HG03025 (cell line): Measurements from ENCODE around the gene CNN1.
A peak's percentile ranks its signal among the peaks of the same experiment; 100 is the strongest.

Source experiments
- ATAC-seq: cut with Tn5 transposase; IDR thresholded peaks from one replicate; pipeline ENCODE4 v1.9.1; 2021; ENCODE audit warnings: mild to moderate bottlenecking, moderate library complexity; ENCODE audit not compliant: unreplicated experiment, low FRiP score

CNN1 gene

DNA sequence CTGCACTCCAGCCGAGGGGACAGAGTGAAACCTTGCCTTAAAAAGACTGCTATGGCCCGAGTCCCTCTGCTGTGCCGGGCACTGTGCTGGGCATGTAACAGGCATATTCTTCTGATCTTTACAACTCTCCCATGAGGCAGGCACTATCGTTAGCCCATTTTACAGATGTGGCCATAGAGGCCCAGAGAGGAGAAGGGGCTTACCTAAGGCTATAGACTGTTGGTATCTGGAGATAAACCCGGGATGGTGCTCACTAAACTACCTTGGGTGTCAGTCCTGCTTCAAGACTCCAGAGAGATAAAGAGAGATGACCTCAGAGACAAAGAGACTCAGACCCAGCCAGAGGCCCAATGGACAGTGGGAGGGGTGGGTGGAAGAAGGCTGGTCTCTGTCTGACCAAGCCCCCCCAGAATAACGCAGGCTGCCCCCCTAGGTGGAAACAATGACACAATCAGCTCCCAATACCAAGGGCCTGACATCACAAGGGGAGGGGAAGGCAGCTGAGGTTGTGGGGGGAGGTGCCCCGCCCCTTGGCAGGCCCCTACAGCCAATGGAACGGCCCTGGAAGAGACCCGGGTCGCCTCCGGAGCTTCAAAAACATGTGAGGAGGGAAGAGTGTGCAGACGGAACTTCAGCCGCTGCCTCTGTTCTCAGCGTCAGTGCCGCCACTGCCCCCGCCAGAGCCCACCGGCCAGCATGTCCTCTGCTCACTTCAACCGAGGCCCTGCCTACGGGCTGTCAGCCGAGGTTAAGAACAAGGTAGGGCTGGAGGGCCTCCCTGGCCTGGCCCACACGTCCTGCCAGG is at the start of gene CNN1:
TSS of gene CNN1 (plus strand) at position 620 of the 805 bp plus-strand sequence. CDS start at position 697, 77 bp downstream.
- no peak for ATAC-seq

DNA sequence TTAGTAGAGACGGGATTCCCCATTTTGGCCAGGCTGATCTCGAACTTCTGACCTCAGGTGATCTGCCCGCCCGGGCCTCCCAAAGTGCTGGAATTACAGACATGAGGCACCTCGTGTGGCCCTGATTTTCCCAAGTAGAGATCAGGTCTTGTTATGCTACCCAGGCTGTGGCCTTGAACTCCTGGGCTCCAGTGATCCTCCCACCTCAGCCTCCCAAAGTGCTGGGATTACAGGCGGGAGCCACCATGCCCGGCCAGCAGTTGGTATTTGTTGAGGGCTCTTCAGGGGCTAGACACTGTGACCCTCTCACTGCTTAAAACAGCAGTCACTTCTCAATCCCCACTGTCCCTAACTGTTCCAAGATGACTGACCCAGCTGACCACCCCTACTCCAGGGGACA is 49.3 kb upstream of the CNN1 start:
- no peak for ATAC-seq

DNA sequence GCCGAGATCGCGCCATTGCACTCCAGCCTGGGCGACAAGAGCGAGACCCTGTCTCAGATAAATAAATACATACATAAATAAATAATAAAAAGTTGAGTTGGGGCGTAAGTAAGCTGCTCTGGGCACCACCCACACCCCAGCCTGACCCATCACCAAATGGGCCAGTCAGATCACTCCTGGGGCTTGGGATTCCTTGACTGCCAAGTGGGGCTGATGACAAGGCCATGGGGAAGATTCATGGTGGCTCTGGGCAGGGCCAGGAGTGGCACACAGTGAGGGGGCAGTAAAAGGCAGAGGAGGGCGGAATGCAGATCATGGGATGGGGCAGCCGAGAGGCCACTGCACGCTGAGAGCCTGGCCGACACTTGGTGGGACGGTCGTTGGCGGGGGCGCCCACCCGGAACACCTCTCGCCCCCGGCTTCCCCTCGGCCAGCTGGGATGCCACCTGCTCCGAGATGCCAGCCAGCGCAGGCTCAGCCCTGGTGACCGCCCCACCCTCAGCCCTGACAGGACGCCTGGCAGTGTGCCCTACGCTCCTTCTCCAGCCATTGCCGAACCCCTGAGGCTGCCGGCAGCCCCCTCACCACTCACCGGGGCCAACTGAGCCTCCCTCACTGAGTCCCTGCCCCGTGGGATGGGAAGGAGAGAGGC is 43.9 kb upstream of the CNN1 start:
- no peak for ATAC-seq

DNA sequence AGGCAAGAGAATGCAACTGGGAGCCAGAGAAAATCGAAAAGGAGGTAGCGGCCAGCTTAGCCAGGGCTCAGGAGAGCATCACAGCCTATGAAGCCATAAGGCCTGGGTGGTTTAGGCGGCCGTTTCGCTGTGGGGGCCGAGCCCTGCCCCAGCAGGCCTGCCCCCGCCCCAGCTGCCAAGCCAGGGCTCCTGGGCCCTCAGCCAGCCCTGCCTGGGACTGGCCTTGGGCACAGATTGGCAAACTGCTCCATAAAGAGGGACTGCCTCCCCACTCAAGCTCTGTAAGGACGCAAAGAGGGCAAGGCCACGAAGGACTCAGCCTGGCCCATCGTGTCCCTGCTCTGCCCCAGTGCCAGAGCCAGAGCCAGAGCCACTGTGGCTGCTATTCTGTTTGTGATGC is 43.2 kb upstream of the CNN1 start:
- ATAC-seq = no peak

DNA sequence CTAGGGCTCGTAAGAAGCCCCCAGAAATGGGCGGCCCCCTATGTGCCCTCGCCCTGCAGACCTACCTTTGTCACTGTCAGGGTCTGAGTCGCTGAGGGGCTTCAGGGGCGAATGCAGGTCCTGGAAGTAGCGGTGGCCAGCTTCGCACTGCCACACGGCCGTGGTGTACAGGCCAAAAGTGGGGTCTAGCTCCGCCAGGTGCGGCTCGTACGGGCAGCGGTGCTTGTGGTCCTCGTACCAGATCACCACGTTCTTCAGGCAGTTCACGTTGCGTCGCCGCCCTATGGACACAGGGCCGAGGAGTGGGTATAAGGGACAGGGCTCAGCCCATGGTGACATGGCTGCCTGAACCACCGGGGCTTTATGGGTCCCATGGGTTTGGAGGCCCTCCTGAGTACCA is 42.8 kb upstream of the CNN1 start:
- no peak for ATAC-seq

DNA sequence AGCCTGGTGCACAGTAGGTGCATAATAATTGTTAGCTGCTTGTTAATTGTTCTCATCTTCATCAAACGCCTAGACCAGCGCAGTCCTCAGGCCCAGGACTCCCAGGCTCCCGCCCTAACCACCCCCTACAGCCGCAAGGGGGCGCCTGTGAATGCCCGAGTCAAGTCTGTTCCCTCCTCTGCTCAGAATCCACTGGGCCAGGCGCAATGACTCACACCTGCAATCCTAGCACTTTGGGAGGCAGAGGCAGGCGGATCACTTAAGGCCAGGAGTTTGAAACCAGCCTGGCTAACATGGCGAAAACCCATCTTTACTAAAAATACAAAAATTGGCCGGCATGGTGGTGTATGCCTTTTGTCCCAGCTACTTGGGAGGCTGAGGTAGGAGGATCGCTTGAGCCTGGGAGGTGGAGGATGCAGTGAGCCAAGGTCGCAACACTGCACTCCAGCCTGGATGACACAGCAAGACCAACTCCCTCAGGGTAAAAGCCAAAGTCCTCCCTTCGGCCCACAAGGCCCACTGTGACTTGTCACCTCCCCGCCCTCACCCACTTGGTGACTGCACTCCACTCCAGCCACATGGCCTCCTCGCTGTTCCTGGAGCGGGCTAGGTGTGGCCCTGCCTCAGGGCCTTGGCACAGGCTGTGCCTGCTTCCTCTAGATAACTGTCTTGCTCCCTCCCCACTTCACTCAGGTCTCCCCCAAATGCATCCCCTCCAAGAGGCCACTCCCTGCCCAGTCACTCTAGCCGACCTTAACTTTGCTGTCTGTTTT is 42.1 kb upstream of the CNN1 start:
- no peak for ATAC-seq

DNA sequence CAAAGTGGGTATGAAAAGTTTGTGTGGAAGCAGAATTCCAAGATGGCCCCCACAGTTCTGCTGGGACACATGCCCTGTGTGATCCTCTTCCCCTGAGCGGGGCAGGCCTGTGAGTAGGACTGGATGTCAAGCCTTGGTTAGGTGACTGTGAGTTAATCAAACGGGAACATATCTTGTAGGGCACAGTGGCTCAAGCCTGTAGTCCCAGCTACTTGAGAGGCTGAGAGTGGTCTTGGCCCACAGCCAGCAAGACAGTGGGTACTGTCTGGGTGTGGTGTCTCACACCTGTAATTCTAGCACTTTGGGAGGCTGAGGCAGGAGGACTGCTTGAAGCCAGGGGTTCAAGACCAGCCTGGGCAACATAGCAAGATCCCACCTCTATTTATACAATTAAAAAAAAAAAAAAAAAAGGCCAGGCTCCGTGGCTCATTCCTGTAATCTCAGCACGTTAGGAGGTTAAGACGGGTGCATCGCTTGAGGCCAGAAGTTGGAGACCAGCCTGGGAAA is 39.4 kb upstream of the CNN1 start:
- no peak for ATAC-seq

DNA sequence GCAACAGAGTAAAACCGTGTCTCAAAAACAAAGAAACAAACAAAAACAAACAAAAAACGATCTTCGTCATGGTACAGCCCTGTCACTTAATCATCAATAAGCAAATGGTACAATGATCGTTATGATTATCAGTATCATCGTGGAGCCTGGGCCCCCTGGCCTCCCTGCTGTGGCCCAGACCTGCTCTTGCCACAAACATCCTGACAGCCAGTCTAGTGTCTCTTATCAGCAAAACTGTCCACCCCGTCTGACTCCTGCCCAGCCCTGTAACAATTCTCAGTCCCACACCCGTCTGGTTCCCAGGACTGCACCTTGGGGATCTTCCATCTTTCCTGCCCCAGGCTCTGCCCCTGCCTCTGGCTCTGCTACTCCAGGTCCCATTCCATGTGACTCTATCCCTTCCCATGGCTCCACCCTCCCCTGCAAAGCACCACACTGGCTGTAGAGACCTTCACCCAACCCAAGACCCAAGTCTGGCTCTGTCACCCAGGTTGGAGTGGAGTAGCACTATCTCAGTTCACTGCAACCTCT is 38.7 kb upstream of the CNN1 start:
- no peak for ATAC-seq

DNA sequence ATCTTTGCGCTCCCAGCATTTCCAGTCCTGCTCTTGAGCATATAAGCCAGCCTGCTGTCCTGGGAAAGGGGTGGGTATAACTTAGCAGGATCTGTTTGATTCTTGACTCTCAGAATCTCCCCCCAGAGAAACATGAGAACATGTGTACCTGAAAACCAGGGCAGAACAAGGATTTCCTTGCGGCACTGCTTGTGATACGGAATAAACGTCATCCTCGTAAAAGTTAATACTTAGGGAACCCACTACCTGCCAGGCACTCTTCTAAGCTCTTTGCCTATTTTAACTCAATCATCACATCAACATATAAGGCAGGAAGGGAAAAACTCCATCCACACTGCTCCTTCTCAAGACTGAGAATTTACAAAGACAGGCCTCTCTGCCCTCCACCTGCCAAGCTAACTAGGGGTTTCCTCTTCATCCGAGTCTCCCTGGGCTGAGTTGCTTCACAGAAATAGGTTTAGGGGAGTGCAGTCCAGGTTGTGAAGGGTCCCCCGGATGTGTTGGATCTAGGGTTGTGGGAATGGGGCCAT is 34.1 kb upstream of the CNN1 start:
- ATAC-seq = no peak

DNA sequence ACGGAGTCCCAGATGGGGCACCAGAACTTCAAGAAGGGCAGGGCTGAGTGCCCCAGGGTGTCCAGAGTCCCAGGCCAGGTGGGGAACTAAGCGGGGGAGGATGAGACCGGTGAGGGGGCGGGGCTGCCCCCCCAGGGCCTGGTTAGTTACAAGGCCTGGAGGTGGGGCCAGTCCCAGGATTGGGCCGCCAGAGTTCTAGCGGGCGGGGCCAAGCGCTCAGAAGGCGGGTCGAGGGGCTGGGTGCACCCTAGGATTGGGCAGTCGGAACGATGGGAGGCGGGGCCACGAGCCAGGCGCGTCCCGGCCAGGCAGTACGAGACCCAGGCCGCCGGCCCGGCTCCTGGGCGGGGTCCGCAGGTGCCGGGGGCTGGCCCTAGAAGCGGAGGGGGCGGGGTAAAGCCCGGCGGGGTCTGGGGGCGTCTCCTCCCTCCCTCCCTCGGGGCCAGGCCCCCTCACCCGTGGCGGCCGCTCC is 33.6 kb upstream of the CNN1 start:
- ATAC-seq = peak; percentile 88

DNA sequence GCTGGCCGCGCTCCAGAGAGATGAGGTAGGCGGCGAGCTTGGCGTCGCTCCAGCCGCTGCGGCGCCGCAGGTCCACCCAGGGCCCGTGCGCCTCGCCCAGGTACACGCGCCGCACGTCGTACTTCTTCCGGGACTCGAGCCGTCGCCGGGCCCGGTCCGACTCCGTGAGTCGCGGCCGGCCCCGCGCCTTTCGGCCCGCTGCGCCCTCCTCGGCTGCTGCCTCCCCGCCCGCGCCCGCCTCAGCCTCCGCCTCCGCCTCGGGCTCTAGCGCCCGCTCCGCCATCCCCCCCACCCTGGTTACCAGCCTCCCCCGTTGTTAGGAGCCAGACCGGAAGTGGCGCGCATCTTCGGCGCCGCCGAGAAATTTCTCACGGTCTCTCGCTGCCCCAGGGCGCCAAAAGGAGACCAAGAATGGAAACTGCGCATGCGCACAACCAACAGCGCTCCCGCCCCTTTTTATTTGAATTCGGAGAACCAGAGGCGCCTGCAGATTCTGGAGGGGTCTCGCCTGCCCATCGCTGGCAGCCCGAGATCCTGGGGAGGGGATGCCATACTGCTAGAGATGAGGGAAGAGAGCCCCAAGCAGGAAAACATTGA is 33.0 kb upstream of the CNN1 start, which contains the start of gene ZNF653:
TSS of gene ZNF653 (minus strand) at position 336 of the 597 bp plus-strand sequence. CDS start at position 283, 53 bp downstream.
- ATAC-seq = peak; percentile 50

DNA sequence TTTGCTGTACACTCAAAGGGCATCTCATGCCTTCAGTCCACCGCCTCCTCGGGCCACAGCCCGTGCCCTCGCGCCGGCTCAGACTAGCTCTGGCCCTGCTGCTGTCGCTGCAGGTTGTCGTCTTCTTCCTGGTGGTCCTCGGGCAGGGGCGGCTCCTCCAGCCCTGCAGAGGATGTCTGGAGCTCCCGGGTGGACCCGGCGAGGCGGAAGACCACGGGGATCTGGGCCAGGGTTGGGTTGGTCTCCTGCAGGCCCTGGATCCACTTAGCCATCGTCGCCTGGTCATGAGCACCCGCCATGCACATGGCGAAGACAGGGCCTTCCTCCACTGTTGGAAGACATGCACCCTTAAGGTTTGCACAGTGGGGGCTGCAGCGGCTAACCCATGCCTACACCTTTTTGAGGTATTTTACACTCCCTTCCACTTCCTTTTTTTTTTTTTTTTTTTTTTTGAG is 32.5 kb upstream of the CNN1 start:
- ATAC-seq = peak; percentile 15

DNA sequence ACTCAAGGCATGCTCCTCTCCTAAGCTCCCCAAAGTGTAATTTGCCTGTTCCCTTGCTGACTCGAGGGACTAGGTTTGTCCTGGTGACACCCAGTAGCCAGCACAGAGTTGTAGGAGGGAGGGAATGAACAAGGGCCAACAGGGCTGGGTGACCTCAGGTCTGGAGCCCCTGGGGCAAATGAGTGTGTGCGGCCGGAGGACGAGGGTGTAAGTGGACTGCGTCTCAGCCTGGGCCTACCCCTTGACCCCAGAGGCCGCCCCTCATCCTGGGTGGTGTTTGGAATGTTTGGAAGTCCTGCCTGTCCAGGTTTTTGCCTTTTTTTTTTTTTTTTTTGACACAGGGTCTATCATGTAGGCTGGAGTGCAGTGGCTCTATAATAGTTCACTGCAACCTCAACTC is 31.7 kb upstream of the CNN1 start:
- ATAC-seq = no peak

DNA sequence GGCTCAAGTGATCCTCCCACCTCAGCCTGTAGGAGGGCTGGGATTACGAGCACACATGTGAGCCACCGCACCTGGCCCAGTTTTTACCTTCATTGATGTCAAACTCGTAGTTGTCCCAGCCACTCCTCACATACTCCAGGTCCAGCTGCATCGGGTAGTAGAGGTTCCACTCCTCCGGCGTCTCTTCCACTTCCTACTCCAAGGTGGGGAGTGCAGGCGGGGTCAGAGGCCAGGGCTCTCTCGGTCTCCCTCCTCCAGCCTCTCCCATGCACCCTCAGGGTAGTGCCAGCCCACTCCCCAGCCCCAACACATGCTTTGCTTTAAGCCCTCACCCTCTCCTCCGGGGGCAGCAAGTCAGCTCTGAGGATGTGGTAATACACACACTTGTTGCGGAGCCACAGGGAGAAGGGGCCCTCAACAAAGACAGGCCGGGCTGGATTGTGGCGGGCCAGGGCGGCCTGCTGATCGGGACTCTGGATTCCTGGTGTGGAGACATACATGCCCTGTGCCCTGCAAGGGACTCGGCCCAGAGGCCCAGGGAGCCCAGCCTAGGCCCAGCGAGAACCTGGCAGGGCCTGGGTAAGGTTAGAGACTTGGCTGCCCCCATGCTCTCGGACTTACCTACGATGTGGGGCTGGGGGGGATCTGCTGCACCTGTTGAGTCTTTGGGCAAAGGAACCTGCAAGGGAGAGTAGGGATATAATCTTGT is 31.1 kb upstream of the CNN1 start:
- ATAC-seq = no peak

DNA sequence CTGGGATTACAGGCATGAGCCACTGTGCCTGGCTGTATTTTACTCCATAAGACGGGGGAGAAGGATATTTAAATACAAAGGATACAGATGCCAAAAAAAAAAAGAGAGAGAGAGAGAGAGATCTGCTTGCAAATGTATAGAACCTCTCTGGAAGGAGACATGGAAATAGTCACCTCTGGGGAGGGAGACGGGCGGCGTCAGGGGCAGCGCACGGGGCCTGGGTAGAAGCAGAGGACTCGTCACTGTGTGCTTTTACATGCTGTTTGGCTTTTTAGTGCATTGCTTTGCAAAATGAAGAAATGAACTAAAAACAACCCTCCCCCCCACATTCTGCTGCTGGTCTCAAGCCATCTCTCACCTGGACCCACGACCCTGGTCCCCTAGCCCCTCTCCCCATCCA is 28.2 kb upstream of the CNN1 start:
- no peak for ATAC-seq

DNA sequence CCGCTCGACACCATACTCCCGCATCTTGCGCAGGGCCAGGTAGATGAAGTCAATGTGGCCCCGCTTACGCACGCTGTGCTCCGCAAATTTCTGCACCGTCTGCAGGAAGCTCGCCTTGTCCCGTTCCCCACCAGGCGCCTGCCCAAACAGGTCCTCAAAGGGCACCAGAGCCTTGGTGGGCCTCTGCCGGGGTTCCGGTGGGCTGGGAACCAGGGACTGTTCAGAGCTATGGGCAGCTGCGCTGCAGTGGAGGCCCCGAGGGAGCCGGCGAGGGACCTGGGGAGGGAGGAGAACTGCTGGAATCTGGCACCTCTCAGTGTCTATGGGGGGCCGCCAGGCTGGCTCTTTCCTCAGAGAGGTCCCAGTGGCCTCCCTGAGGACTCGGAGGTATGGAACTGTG is 24.7 kb upstream of the CNN1 start:
- ATAC-seq = no peak

DNA sequence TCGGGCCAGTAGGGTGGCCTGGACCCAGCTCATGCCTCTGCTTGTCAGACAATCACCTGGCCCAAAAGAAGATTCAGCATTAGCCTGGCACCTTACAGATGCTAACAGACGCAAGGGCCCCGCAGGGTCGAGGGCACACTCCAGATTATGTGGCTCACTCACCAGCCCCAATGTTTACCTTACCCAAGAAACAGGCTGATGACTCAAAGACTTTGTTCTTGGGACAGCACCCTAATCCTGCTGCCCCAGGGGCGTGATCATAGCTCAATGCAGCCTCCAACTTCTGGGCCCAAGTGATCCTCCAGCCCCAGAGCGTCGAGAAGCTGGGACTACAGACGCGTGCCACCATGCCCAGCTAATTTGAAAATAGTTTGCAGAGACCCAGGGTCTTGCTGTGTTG is 19.5 kb upstream of the CNN1 start:
- ATAC-seq = no peak

DNA sequence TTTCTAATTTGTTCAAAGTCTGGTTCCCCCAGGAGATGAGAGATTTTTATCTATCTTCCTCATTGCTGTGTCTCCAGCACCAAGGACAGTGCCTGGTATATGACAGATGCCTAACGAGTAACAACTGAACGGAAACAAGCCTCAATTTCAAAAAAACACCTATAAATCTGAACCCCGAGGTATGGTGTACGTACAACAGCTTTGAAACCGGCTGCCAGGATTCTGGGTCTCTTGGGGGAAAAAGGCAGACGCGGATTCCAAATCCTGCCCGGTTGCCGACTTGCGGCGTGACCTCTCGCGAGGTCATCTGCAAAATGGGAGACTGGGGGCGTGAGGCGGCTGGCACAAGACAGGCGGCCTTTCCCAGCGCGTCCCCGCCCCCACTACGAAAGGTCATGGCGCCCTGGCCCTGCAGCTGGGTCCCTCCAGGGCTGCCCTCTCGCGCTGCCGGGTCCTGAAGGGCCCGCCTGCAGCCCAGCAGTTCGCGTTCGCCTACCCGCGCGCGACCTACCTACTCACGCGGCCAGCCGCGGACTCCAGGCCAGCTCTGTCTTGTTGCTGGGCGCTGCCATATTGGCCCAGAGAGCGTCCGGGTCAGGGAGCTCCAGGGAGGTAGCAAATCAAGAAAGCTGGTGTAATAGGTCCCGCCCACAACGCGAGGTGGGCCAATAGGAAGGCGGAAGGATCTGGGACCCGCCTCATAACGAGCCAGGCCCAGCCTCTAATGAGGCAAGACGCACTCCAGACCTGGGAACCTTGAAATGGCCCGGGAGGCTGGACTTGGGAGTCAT is 9.9 kb upstream of the CNN1 start, which contains the start of gene ECSIT:
TSS of gene ECSIT (minus strand) at position 584 of the 791 bp plus-strand sequence. CDS start 9,964 bp downstream, outside the sequence.
- ATAC-seq = peak; percentile 94
